Panc1 (cell line): ENCODE measurements around the gene DAB1. TPM values are rescaled to one million over a fixed set of nuclear protein-coding genes. Genes with fewer than 3 reads are reported as not detected.

Experiments used
- ATAC-seq: fragments of 200-7000 bp; cut with Tn5 transposase; 2 replicates; pipeline ENCODE4 v1.9.1; 2020; ENCODE audit warnings: mild to moderate bottlenecking, moderate library complexity
- BruUV-seq: library from RNA; stranded (reverse); fragments of 400-500 nt; replicated peaks from 2 replicates; lab custom pipeline; 2021; lab: Mats Ljungman, UMichigan
- CTCF ChIA-PET: fragments of 300-600 bp; sonication (Branson Sonifier 250); formaldehyde crosslinking; loops from one replicate; lab custom pipeline; 2022; ENCODE audit warnings: antibody characterized with exemption; lab: Charles Lee
- POLR2A ChIA-PET: fragments of 300-600 bp; sonication (Branson Sonifier 250); formaldehyde crosslinking; loops from one replicate; lab custom pipeline; 2022; ENCODE audit warnings: antibody characterized with exemption; lab: Charles Lee
- DNase-seq: peaks from one replicate; pipeline ENCODE4 v3.0.0-alpha.2; 2010; ENCODE audit warnings: low read depth, low spot score
- H3K27ac ChIP-seq: 2 replicates; pipeline ENCODE4 v1.5.1; 2011; ENCODE audit warnings: mild to moderate bottlenecking, low read length, inconsistent platforms
- H3K27me3 ChIP-seq: fragments of 200-500 bp; sonication (Bioruptor generic); 2 replicates; pipeline ENCODE4 v1.6.0; 2014; ENCODE audit warnings: low read length, inconsistent platforms; ENCODE audit not compliant: control insufficient read depth, insufficient read depth
- H3K36me3 ChIP-seq: fragments of 200-500 bp; sonication (Bioruptor generic); 2 replicates; pipeline ENCODE4 v1.5.1; 2014; ENCODE audit warnings: inconsistent platforms, mild to moderate bottlenecking, low read length, moderate library complexity; ENCODE audit not compliant: control insufficient read depth, insufficient read depth
- H3K4me1 ChIP-seq: 2 replicates; pipeline ENCODE4 v1.5.1; 2011; ENCODE audit warnings: inconsistent platforms, mild to moderate bottlenecking, low read length, moderate library complexity; ENCODE audit not compliant: control insufficient read depth, insufficient read depth
- H3K4me3 ChIP-seq, 2 experiments: 2 replicates each; pipeline ENCODE4 v1.5.1; 2011 to 2012; ENCODE audit warnings: low read depth in 2 of 2, low read length in 2 of 2, mild to moderate bottlenecking in 2 of 2, inconsistent platforms in 1 of 2, moderate library complexity in 1 of 2
- H3K9me3 ChIP-seq: fragments of 200-500 bp; sonication (Bioruptor generic); 2 replicates; pipeline ENCODE4 v1.5.1; 2014; ENCODE audit warnings: low read depth, mild to moderate bottlenecking, inconsistent platforms, low read length, moderate library complexity; ENCODE audit not compliant: control insufficient read depth, insufficient read depth
- POLR2AphosphoS5 ChIP-seq: IDR thresholded peaks from 2 replicates; pipeline ENCODE4 v1.6.1; 2012; ENCODE audit warnings: mild to moderate bottlenecking, low read depth, low read length, moderate library complexity
- SIN3A ChIP-seq: IDR thresholded peaks from 2 replicates; pipeline ENCODE4 v1.6.1; 2012; ENCODE audit warnings: low read depth, mild to moderate bottlenecking, low read length, moderate library complexity, borderline replicate concordance; ENCODE audit not compliant: insufficient read depth
- TCF7L2 ChIP-seq: IDR thresholded peaks from 2 replicates; pipeline ENCODE4 v1.6.1; 2011; ENCODE audit warnings: mild to moderate bottlenecking, low read depth, low read length, inconsistent platforms
- in situ Hi-C: cut with HindIII; loops from 2 replicates; pipeline ENCODE4 v1.10.0; 2016; ENCODE audit warnings: low sequenced_read_pairs, low pct_unique_long_range_greater_than_20kb
- intact Hi-C: fragments of 100-400 bp; cut with micrococcal nuclease; formaldehyde crosslinking; loops from one replicate; pipeline ENCODE4 v1.10.0; 2022; ENCODE audit not compliant: unreplicated experiment
- total RNA-seq: library from RNA; stranded (reverse); gene quantifications from one replicate; pipeline ENCODE4 v1.2.1, GENCODE V29; 2021; ENCODE audit not compliant: unreplicated experiment
- TF ChIP-seq, protein P1 (sequence below): fragments of 450-650 bp; IDR thresholded peaks from 2 replicates; pipeline ENCODE4 v1.5.1; 2017; ENCODE audit warnings: mild to moderate bottlenecking
- TF ChIP-seq, protein P2 (sequence below), 2 experiments: IDR thresholded peaks; 2 replicates each; pipeline ENCODE4 v1.6.1; 2011 to 2012; ENCODE audit warnings: low read depth in 2 of 2, control low read depth in 1 of 2, low read length in 1 of 2, mild to moderate bottlenecking in 1 of 2, moderate library complexity in 1 of 2; ENCODE audit not compliant: insufficient read depth in 1 of 2

Gene DAB1
- total RNA-seq, 1 experiment from 2014 or later, result 0.05 TPM

DNA sequence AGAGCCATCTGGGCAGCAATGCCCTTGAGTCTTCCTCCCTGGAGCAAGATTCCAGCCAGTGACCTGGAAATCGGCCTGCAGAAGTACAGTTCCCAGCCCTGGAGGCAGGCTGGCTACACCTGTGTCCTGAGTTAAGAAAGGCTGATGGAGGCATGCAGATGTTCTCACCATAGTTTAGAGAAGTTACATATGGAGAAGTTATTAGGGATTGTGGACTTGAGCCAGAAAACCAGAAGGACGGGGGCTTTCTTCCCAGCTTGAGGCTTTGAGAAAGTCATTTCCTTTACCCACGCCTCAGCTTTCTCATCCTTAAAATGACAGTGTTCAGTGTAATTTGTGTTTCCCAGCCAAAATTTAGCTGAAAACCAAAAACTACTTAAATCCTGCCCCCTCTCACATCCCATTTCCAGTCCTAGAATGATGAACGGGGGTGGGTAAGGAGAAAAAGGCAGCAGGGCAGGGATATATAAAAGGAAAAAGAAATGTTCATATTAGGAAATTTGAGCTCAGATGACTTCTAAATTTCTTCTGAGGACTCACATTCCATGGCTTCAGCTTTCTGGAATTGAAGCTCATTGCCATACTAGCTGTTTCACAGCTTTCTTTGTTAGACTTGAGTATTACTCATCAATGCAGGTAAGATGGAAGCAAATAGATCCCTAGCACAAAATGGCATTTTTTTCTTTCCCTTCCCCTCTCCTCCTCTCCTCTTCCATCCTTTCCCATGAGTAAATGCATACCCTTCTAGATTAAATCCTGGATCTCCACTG, 443.7 kb downstream of the DAB1 start:
- Histone ChIP-seq H3K4me3 (no peak overlapping the region), H3K36me3 (no peaks in the 10 kb centered on the region), H3K4me1 (no peaks in the 10 kb centered on the region), H3K27ac (no peak overlapping the region), H3K9me3 (no peaks in the 10 kb centered on the region), H3K27me3 (peaks cover 5% of the 10 kb centered on the region; the same call in 1 of the 2 replicates)
- ChIA-PET CTCF (no interaction called here), POLR2A (no interaction called here)
- BruUV-seq, result no TSS peak
- TF ChIP-seq, protein P1, sequence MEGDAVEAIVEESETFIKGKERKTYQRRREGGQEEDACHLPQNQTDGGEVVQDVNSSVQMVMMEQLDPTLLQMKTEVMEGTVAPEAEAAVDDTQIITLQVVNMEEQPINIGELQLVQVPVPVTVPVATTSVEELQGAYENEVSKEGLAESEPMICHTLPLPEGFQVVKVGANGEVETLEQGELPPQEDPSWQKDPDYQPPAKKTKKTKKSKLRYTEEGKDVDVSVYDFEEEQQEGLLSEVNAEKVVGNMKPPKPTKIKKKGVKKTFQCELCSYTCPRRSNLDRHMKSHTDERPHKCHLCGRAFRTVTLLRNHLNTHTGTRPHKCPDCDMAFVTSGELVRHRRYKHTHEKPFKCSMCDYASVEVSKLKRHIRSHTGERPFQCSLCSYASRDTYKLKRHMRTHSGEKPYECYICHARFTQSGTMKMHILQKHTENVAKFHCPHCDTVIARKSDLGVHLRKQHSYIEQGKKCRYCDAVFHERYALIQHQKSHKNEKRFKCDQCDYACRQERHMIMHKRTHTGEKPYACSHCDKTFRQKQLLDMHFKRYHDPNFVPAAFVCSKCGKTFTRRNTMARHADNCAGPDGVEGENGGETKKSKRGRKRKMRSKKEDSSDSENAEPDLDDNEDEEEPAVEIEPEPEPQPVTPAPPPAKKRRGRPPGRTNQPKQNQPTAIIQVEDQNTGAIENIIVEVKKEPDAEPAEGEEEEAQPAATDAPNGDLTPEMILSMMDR, result no peak
- no peak for TF ChIP-seq POLR2AphosphoS5
- TF ChIP-seq TCF7L2, result no peak
- TF ChIP-seq, protein P2, sequence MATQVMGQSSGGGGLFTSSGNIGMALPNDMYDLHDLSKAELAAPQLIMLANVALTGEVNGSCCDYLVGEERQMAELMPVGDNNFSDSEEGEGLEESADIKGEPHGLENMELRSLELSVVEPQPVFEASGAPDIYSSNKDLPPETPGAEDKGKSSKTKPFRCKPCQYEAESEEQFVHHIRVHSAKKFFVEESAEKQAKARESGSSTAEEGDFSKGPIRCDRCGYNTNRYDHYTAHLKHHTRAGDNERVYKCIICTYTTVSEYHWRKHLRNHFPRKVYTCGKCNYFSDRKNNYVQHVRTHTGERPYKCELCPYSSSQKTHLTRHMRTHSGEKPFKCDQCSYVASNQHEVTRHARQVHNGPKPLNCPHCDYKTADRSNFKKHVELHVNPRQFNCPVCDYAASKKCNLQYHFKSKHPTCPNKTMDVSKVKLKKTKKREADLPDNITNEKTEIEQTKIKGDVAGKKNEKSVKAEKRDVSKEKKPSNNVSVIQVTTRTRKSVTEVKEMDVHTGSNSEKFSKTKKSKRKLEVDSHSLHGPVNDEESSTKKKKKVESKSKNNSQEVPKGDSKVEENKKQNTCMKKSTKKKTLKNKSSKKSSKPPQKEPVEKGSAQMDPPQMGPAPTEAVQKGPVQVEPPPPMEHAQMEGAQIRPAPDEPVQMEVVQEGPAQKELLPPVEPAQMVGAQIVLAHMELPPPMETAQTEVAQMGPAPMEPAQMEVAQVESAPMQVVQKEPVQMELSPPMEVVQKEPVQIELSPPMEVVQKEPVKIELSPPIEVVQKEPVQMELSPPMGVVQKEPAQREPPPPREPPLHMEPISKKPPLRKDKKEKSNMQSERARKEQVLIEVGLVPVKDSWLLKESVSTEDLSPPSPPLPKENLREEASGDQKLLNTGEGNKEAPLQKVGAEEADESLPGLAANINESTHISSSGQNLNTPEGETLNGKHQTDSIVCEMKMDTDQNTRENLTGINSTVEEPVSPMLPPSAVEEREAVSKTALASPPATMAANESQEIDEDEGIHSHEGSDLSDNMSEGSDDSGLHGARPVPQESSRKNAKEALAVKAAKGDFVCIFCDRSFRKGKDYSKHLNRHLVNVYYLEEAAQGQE (IDR thresholded peaks at IDR 0.05; ENCODE audit: insufficient read depth in 1 of 2, low read depth in 2 of 2, low read length in 1 of 2), result no peak
- no peak for TF ChIP-seq SIN3A
- in situ Hi-C loops, result no loop called here
- intact Hi-C loops, result no loop called here
- DNase-seq (no peak), ATAC-seq (no peak)

DNA sequence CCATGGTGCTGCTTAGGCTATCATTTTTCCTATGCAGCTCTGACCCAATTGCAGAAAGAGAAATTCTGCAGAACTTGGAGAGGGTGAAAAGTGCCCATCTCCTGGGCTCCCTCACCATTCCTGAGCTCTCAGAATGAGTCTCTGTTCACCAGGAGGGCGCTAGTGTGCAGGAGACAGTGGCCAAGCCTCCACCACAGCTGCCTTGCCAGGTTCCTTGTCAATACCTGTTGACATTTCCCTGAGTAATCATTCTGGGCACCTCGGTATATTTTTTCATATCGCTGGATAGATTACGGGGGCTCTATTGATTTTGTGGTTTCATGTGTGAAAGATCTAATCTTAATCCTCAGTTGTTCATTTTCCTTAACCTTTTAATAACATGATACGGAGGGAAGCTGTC, 445.0 kb downstream of the DAB1 start:
- intact Hi-C loops, result no loop called here
- Histone ChIP-seq H3K36me3 (no peaks in the 10 kb centered on the region), H3K4me3 (no peak overlapping the region), H3K27me3 (peaks cover 5% of the 10 kb centered on the region; the same call in 1 of the 2 replicates), H3K9me3 (no peaks in the 10 kb centered on the region), H3K4me1 (no peaks in the 10 kb centered on the region), H3K27ac (no peak overlapping the region)
- in situ Hi-C loops, result no loop called here
- TF ChIP-seq SIN3A (no peak), POLR2AphosphoS5 (no peak), TCF7L2 (no peak)
- TF ChIP-seq, protein P2 (IDR thresholded peaks at IDR 0.05; ENCODE audit: insufficient read depth in 1 of 2, low read depth in 2 of 2, low read length in 1 of 2), result no peak
- TF ChIP-seq, protein P1, result no peak
- ChIA-PET CTCF (no interaction called here), POLR2A (no interaction called here)
- no TSS peak for BruUV-seq
- no peak for DNase-seq
- no peak for ATAC-seq
